Trophoblast cell (in vitro differentiated cells and primary cell): ENCODE measurements around the gene EXOSC7.

Experiments used
- DNase-seq, 2 donors: peaks; one replicate each; pipeline ENCODE4 v3.0.0-alpha.2; 2016
- H2AFZ ChIP-seq: 2 replicates; pipeline ENCODE4 v1.6.1; 2013; ENCODE audit warnings: low read length, moderate library complexity, mild to moderate bottlenecking; ENCODE audit not compliant: insufficient read depth, poor library complexity
- H2AK5ac ChIP-seq: 2 replicates; pipeline ENCODE4 v1.6.1; 2013; ENCODE audit warnings: mild to moderate bottlenecking, low read length
- H2BK120ac ChIP-seq: 2 replicates; pipeline ENCODE4 v1.6.1; 2013; ENCODE audit warnings: low read length, mild to moderate bottlenecking, moderate library complexity; ENCODE audit not compliant: insufficient read depth, poor library complexity
- H2BK12ac ChIP-seq: 2 replicates; pipeline ENCODE4 v1.6.1; 2013; ENCODE audit warnings: mild to moderate bottlenecking, low read length, moderate library complexity
- H2BK5ac ChIP-seq: 2 replicates; pipeline ENCODE4 v1.6.1; 2013; ENCODE audit warnings: low read length, low read depth, moderate library complexity, mild to moderate bottlenecking; ENCODE audit not compliant: poor library complexity
- H3K14ac ChIP-seq: 2 replicates; pipeline ENCODE4 v1.6.1; 2013; ENCODE audit warnings: mild to moderate bottlenecking, low read length
- H3K18ac ChIP-seq: 2 replicates; pipeline ENCODE4 v1.6.1; 2013; ENCODE audit warnings: mild to moderate bottlenecking, low read length
- H3K23ac ChIP-seq: 2 replicates; pipeline ENCODE4 v1.6.1; 2013; ENCODE audit warnings: low read length
- H3K27ac ChIP-seq: 2 replicates; pipeline ENCODE4 v1.5.1; 2013; ENCODE audit warnings: low read depth, mild to moderate bottlenecking, inconsistent platforms, low read length, moderate library complexity
- H3K27me3 ChIP-seq: 2 replicates; pipeline ENCODE4 v1.6.1; 2013; ENCODE audit warnings: inconsistent platforms, mild to moderate bottlenecking, low read length, moderate library complexity; ENCODE audit not compliant: insufficient read depth
- H3K36me3 ChIP-seq, 2 experiments: 1 replicate in 1 of 2; 2 replicates in 1 of 2; pipeline ENCODE4 v1.6.1; 2013; ENCODE audit warnings: low read length in 2 of 2, mild to moderate bottlenecking in 2 of 2, moderate library complexity in 1 of 2; ENCODE audit not compliant: insufficient read depth in 2 of 2, control insufficient read depth in 1 of 2
- H3K4ac ChIP-seq: 2 replicates; pipeline ENCODE4 v1.6.1; 2013; ENCODE audit warnings: low read depth, mild to moderate bottlenecking, low read length, moderate library complexity
- H3K4me1 ChIP-seq, 2 experiments: 1 replicate in 1 of 2; 2 replicates in 1 of 2; pipeline ENCODE4 v1.6.1; 2013; ENCODE audit warnings: low read length in 2 of 2, mild to moderate bottlenecking in 2 of 2, moderate library complexity in 1 of 2; ENCODE audit not compliant: insufficient read depth in 2 of 2, control insufficient read depth in 1 of 2
- H3K4me2 ChIP-seq: 2 replicates; pipeline ENCODE4 v1.6.1; 2013; ENCODE audit warnings: inconsistent platforms, mild to moderate bottlenecking, low read length, moderate library complexity
- H3K4me3 ChIP-seq: 2 replicates; pipeline ENCODE4 v1.5.1; 2013; ENCODE audit warnings: mild to moderate bottlenecking, low read depth, low read length, inconsistent platforms
- H3K79me1 ChIP-seq: one replicate; pipeline ENCODE4 v1.6.1; 2013; ENCODE audit warnings: low read length
- H3K79me2 ChIP-seq: 2 replicates; pipeline ENCODE4 v1.6.1; 2013; ENCODE audit warnings: low read length, mild to moderate bottlenecking; ENCODE audit not compliant: control insufficient read depth, insufficient read depth, poor library complexity
- H3K9ac ChIP-seq: 2 replicates; pipeline ENCODE4 v1.6.1; 2013; ENCODE audit warnings: mild to moderate bottlenecking, low read length
- H3K9me3 ChIP-seq: 2 replicates; pipeline ENCODE4 v1.6.1; 2013; ENCODE audit warnings: low read depth, mild to moderate bottlenecking, control low read depth, inconsistent platforms, low read length; ENCODE audit not compliant: insufficient read depth
- H4K12ac ChIP-seq: 2 replicates; pipeline ENCODE4 v1.6.1; 2013; ENCODE audit warnings: low read depth, mild to moderate bottlenecking, low read length, moderate library complexity
- H4K8ac ChIP-seq: 2 replicates; pipeline ENCODE4 v1.6.1; 2013; ENCODE audit warnings: low read depth, mild to moderate bottlenecking, low read length, moderate library complexity
- H4K91ac ChIP-seq: one replicate; pipeline ENCODE4 v1.6.1; 2013; ENCODE audit warnings: low read depth, mild to moderate bottlenecking, low read length, moderate library complexity
- WGBS: extraction: QIAGEN DNeasy Blood & Tissue Kit; methylation state at CpG from one replicate; pipeline ENCODE4 v1.1.7; 2013; ENCODE audit warnings: missing lambda C conversion rate; ENCODE audit not compliant: insufficient read length, insufficient coverage; ENCODE audit errors: extremely low coverage; 5-methylcytosine and 5-hydroxymethylcytosine counted together

The EXOSC7 gene

GRCh38 chr3:44950275-44950734 lies 25.7 kb upstream of the EXOSC7 start:
- Histone ChIP-seq H3K9ac (no peak overlapping the region), H4K8ac (no peak overlapping the region), H2BK12ac (no peak overlapping the region), H4K12ac (no peak overlapping the region), H3K18ac (no peak overlapping the region), H4K91ac (no peak overlapping the region), H2BK120ac (no peak overlapping the region), H3K4me3 (no peak overlapping the region), H2BK5ac (no peak overlapping the region), H3K27ac (no peak overlapping the region), H3K9me3 (peaks cover 2% of the 10 kb centered on the region), H3K27me3 (no peaks in the 10 kb centered on the region), H3K4ac (no peak overlapping the region), H3K79me1 (no peaks in the 10 kb centered on the region), H2AFZ (no peak overlapping the region), H3K79me2 (no peaks in the 10 kb centered on the region), H3K23ac (no peak overlapping the region), H3K4me1 (no peaks in the 10 kb centered on the region), H3K36me3 (no peaks in the 10 kb centered on the region), H2AK5ac (no peak overlapping the region), H3K4me2 (no peak overlapping the region), H3K14ac (no peak overlapping the region)
- no peak for DNase-seq
- WGBS: no CpG with 5 or more reads among the region's 2 CpGs

- no peak overlapping the region for H2AFZ ChIP-seq
- no peak overlapping the region for H2AK5ac ChIP-seq
- no peak overlapping the region for H4K12ac ChIP-seq
- H4K91ac ChIP-seq: no peak overlapping the region
- H2BK120ac ChIP-seq: no peak overlapping the region
- H2BK12ac ChIP-seq: no peak overlapping the region
- H4K8ac ChIP-seq: no peak overlapping the region
- no peak overlapping the region for H3K9ac ChIP-seq
- H3K23ac ChIP-seq: no peak overlapping the region
- H3K27ac ChIP-seq: no peak overlapping the region
- H3K4me3 ChIP-seq: no peak overlapping the region
- H3K14ac ChIP-seq: no peak overlapping the region
- no peaks in the 10 kb centered on the region for H3K79me1 ChIP-seq
- no peak overlapping the region for H2BK5ac ChIP-seq
- H3K18ac ChIP-seq: no peak overlapping the region
- peaks cover 2% of the 10 kb centered on the region for H3K9me3 ChIP-seq
- H3K4me1 ChIP-seq: no peaks in the 10 kb centered on the region
- H3K4me2 ChIP-seq: no peak overlapping the region
- no CpG with 5 or more reads among the region's 3 CpGs for WGBS
- no peaks in the 10 kb centered on the region for H3K27me3 ChIP-seq
- peak in 1 of 2 donors; percentile 53 for DNase-seq
- H3K79me2 ChIP-seq: no peaks in the 10 kb centered on the region
- no peak overlapping the region for H3K4ac ChIP-seq
- peaks cover 4 to 7% of the 10 kb centered on the region in 2 experiments for H3K36me3 ChIP-seq
Observed at GRCh38 chr3:44952689-44953088, 23.4 kb upstream of the EXOSC7 start.

GRCh38 chr3:44954304-44954703 lies 21.7 kb upstream of the EXOSC7 start:
- H4K8ac ChIP-seq: no peak overlapping the region
- H3K9ac ChIP-seq: no peak overlapping the region
- no peak overlapping the region for H2BK5ac ChIP-seq
- no peak overlapping the region for H4K91ac ChIP-seq
- no CpG with 5 or more reads among the region's 5 CpGs for WGBS
- H3K4me1 ChIP-seq: peaks cover 0 to 3% of the 10 kb centered on the region in 2 experiments
- peak in 1 of 2 donors; percentile 22 for DNase-seq
- no peaks in the 10 kb centered on the region for H3K79me2 ChIP-seq
- H2BK12ac ChIP-seq: no peak overlapping the region
- H2AK5ac ChIP-seq: no peak overlapping the region
- peaks cover 8 to 17% of the 10 kb centered on the region in 2 experiments for H3K36me3 ChIP-seq
- no peak overlapping the region for H3K27ac ChIP-seq
- H4K12ac ChIP-seq: no peak overlapping the region
- no peak overlapping the region for H3K14ac ChIP-seq
- no peak overlapping the region for H2AFZ ChIP-seq
- no peak overlapping the region for H3K4me3 ChIP-seq
- H3K4ac ChIP-seq: no peak overlapping the region
- no peaks in the 10 kb centered on the region for H3K9me3 ChIP-seq
- no peaks in the 10 kb centered on the region for H3K27me3 ChIP-seq
- H3K79me1 ChIP-seq: no peaks in the 10 kb centered on the region
- no peak overlapping the region for H3K4me2 ChIP-seq
- no peak overlapping the region for H2BK120ac ChIP-seq
- no peak overlapping the region for H3K18ac ChIP-seq
- no peak overlapping the region for H3K23ac ChIP-seq

- Histone ChIP-seq H3K79me1 (no peaks in the 10 kb centered on the region), H3K4me2 (no peak overlapping the region), H3K23ac (no peak overlapping the region), H4K8ac (no peak overlapping the region), H3K36me3 (peaks cover 8 to 17% of the 10 kb centered on the region in 2 experiments), H2AK5ac (no peak overlapping the region), H3K4me1 (peaks cover 0 to 3% of the 10 kb centered on the region in 2 experiments), H3K4ac (no peak overlapping the region), H4K12ac (no peak overlapping the region), H3K18ac (no peak overlapping the region), H2BK5ac (no peak overlapping the region), H3K27me3 (no peaks in the 10 kb centered on the region), H3K4me3 (no peak overlapping the region), H2BK120ac (no peak overlapping the region), H3K27ac (no peak overlapping the region), H4K91ac (no peak overlapping the region), H3K9me3 (no peaks in the 10 kb centered on the region), H2BK12ac (no peak overlapping the region), H2AFZ (no peak overlapping the region), H3K9ac (no peak overlapping the region), H3K14ac (no peak overlapping the region), H3K79me2 (no peaks in the 10 kb centered on the region)
- WGBS: no CpG with 5 or more reads among the region's 3 CpGs
- peak; percentile 37 to 40 for DNase-seq
Observed at GRCh38 chr3:44954962-44955361, 21.1 kb upstream of the EXOSC7 start.
